Neural crest cell (in vitro differentiated cells): Measurements from ENCODE around the gene MYORG. TPM values are rescaled to one million over a fixed set of nuclear protein-coding genes. Genes with fewer than 3 reads are reported as not detected.

ENCODE experiments used
- DNase-seq: peaks from one replicate; pipeline ENCODE4 v3.0.0; 2021; ENCODE audit warnings: low read depth, mixed read lengths, low spot score
- H3K27ac Mint-ChIP-seq: one replicate; pipeline ENCODE4 v1.8.0; 2021; ENCODE audit warnings: mild to moderate bottlenecking, mixed read lengths; ENCODE audit not compliant: unreplicated experiment
- H3K27me3 Mint-ChIP-seq: 2 replicates; pipeline ENCODE4 v1.8.0; 2021; ENCODE audit warnings: low read depth, mild to moderate bottlenecking, mixed read lengths
- H3K36me3 Mint-ChIP-seq: 2 replicates; pipeline ENCODE4 v1.8.0; 2021; ENCODE audit warnings: low read depth, mild to moderate bottlenecking, mixed read lengths
- H3K4me1 Mint-ChIP-seq: 2 replicates; pipeline ENCODE4 v1.8.0; 2021; ENCODE audit warnings: mixed read lengths
- H3K4me3 Mint-ChIP-seq: one replicate; pipeline ENCODE4 v1.8.0; 2021; ENCODE audit warnings: mild to moderate bottlenecking, mixed read lengths
- H3K9me3 Mint-ChIP-seq: 2 replicates; pipeline ENCODE4 v1.8.0; 2021; ENCODE audit warnings: mixed read lengths
- total RNA-seq: library from RNA; stranded (reverse); gene quantifications from 2 replicates; pipeline ENCODE4 v1.2.1, GENCODE V29; 2021
- TF ChIP-seq, protein P1 (sequence below): fragments of 200-600 bp; sonication (generic); conservative IDR thresholded peaks from 2 replicates; pipeline ENCODE4 v1.5.0; 2021; ENCODE audit warnings: antibody characterized with exemption, mild to moderate bottlenecking

MYORG gene
- total RNA-seq, 1 donor from 2014 or later = 2.0 TPM

DNA sequence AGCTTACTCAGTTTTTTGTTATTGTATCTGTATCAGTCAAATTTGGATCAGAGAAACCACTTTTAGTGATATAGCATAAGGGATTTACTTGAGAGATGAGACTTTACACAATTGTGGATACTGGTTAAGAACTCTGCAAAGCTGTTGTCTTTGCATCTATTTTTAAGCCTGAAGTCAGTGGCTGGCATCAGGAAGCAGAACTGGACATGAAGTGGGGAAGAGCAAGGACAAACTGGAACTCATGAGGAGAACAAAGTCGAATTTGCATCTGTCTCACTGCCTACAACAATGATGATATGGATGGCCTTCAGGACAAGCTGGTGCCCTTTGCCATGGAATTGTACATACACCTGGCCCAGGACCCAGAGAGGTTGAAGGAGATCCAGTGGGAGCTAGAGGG, 15.8 kb upstream of the MYORG start:
- Mint-ChIP-seq H3K27ac (no peak overlapping the region), H3K4me1 (no peaks in the 10 kb centered on the region), H3K4me3 (no peak overlapping the region), H3K36me3 (no peaks in the 10 kb centered on the region), H3K27me3 (peaks cover 33% of the 10 kb centered on the region), H3K9me3 (no peaks in the 10 kb centered on the region)
- no peak for DNase-seq
- TF ChIP-seq, protein P1, sequence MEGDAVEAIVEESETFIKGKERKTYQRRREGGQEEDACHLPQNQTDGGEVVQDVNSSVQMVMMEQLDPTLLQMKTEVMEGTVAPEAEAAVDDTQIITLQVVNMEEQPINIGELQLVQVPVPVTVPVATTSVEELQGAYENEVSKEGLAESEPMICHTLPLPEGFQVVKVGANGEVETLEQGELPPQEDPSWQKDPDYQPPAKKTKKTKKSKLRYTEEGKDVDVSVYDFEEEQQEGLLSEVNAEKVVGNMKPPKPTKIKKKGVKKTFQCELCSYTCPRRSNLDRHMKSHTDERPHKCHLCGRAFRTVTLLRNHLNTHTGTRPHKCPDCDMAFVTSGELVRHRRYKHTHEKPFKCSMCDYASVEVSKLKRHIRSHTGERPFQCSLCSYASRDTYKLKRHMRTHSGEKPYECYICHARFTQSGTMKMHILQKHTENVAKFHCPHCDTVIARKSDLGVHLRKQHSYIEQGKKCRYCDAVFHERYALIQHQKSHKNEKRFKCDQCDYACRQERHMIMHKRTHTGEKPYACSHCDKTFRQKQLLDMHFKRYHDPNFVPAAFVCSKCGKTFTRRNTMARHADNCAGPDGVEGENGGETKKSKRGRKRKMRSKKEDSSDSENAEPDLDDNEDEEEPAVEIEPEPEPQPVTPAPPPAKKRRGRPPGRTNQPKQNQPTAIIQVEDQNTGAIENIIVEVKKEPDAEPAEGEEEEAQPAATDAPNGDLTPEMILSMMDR = no peak

DNA sequence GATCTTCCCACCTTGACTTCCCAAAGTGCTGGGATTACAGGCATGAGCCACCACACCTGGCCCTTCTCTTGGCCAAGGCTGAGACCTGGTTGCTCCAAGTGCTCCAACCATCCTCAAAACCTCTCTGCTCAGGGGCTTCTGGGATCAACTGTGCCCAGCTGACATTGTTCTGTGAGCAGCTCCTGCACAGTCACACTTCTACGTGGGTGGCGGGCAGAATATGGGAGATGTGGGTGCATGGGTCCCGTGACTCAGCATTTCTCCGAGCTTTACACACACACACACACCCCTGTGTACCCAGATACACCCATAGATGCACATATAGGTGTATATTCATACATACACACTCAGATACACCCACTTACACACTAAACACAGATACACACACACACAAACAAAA, 10.5 kb upstream of the MYORG start:
- H3K4me1 Mint-ChIP-seq = no peaks in the 10 kb centered on the region
- no peak for DNase-seq
- H3K27ac Mint-ChIP-seq = no peak overlapping the region
- TF ChIP-seq, protein P1 = no peak
- peaks cover 56% of the 10 kb centered on the region for H3K27me3 Mint-ChIP-seq
- no peaks in the 10 kb centered on the region for H3K9me3 Mint-ChIP-seq
- no peak overlapping the region for H3K4me3 Mint-ChIP-seq
- H3K36me3 Mint-ChIP-seq = no peaks in the 10 kb centered on the region

DNA sequence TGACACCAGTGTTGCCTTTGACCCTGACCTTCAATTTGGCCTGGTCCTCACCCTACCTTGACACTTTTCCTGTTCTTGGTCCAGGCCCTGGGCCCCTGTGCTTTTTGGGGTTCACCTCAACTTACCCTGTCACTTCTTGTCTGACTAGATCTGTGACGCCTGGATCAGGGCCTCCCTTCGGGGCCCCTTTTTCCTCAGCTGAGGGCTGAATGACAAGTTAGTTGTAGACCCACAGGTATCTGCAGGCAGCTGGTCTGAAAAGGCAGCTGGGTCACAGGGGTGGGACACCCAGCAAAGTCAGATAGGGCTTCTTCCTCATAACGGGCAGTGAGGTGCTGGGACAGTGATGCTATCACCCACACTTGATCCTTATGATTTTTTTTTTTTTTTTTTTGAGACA, 10.0 kb upstream of the MYORG start:
- TF ChIP-seq, protein P1 = no peak
- DNase-seq = no peak
- no peaks in the 10 kb centered on the region for H3K36me3 Mint-ChIP-seq
- H3K27me3 Mint-ChIP-seq = peaks cover 56% of the 10 kb centered on the region
- no peak overlapping the region for H3K27ac Mint-ChIP-seq
- no peak overlapping the region for H3K4me3 Mint-ChIP-seq
- no peaks in the 10 kb centered on the region for H3K9me3 Mint-ChIP-seq
- H3K4me1 Mint-ChIP-seq = no peaks in the 10 kb centered on the region

DNA sequence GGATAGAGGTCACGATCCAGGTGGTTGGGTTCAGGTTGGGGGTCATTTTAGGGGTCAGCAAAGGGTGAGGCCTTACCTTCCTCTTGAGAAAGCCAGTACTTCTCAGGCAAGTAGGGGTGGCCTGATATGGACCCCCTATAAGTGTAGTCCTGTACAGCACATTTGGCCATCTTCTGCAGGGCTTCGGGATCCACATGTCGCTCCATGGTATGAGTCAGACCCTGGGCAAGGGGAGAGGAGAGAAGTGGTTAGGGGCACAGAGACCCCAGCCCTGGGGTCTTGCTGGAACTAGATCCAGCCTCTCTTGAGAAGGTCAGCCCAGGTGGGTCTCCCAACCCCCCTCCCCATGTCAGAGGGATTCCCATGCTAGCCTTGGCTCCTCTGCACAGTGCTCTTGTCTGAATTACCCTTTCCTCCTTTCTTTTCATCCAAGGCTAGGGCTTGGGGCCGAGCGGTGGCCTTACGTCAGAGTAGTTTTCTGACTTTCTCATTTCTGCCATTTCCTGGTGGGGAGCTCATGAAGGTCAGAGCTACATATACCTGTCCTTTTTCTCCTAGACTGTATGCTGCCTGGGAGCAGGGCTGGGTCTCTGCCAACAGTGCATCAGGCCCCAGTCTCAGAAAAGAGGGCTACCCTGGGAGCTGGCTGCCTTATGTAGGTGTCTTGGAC, 9.0 kb upstream of the MYORG start:
- DNase-seq = no peak

DNA sequence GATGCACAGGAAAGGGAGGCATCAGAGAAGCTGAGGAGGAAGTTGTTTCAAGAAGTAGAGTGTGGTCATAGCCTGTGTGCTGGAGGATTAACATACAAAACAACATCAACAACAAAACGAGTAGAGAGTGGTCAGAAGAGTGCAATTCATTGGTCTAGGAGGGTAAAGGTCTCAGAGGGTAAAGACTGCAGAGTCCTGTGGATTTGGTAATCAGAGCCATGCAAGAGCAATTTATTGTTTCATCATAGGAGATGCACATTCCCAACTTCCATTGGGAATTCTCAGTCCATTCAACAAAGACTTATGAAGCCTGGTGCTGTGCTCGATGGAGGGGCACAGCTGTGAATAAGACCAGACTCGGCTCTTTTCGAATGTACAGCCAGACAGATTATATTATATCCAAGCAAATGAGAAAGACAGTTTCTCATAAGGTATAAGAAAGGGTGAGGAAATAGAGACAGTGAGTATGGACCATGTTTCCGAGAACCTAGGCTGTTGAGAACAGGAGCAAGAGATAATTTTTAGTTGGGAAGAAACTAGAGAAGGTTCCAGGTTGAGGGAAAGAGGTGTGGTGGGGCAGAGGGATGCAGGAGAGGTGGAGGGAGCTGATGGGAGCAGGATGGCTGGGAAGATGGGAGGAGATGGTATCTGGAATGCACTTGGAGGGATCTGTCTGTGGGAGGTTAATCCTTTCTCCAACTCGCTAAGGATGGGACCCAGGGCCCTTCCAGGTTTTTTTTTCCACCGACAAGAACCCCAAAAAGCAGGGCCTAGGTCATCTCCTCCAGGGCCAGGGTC, 7.9 kb upstream of the MYORG start:
- TF ChIP-seq, protein P1 = no peak
- peaks cover 65% of the 10 kb centered on the region for H3K27me3 Mint-ChIP-seq
- H3K36me3 Mint-ChIP-seq = no peaks in the 10 kb centered on the region
- no peak overlapping the region for H3K4me3 Mint-ChIP-seq
- no peak for DNase-seq
- H3K4me1 Mint-ChIP-seq = peaks cover 9% of the 10 kb centered on the region
- H3K9me3 Mint-ChIP-seq = no peaks in the 10 kb centered on the region
- H3K27ac Mint-ChIP-seq = no peak overlapping the region

More for the DNA sequence above, 9.0 kb upstream of the MYORG start:
- peaks cover 56% of the 10 kb centered on the region for H3K27me3 Mint-ChIP-seq
- no peaks in the 10 kb centered on the region for H3K9me3 Mint-ChIP-seq
- H3K36me3 Mint-ChIP-seq = no peaks in the 10 kb centered on the region
- H3K4me3 Mint-ChIP-seq = no peak overlapping the region
- TF ChIP-seq, protein P1 = no peak
- no peak overlapping the region for H3K27ac Mint-ChIP-seq
- H3K4me1 Mint-ChIP-seq = no peaks in the 10 kb centered on the region
